Liver (tissue), 9 donors: ENCODE measurements around the gene FAM181A. TPM values are rescaled to one million over a fixed set of nuclear protein-coding genes. Genes with fewer than 3 reads are reported as not detected.

Experiments used
- DNase-seq: peaks from one replicate; pipeline ENCODE4 v3.0.0-alpha.2; 2017; ENCODE audit warnings: low spot score
- H3K27ac ChIP-seq, 2 donors: one replicate each; pipeline ENCODE4 v1.7.0; 2013; ENCODE audit warnings: inconsistent platforms in 2 of 2, low read length in 2 of 2, control low read depth in 1 of 2, low read depth in 1 of 2, mild to moderate bottlenecking in 1 of 2
- H3K27me3 ChIP-seq, 4 donors: one replicate each; pipeline versions ENCODE4 v1.6.1 to v1.7.0; 2013; ENCODE audit warnings: low read length in 3 of 4, inconsistent platforms in 1 of 4, mild to moderate bottlenecking in 1 of 4, moderate library complexity in 1 of 4; ENCODE audit not compliant: control insufficient read depth in 4 of 4, insufficient read depth in 4 of 4
- H3K36me3 ChIP-seq, 4 donors: one replicate each; pipeline versions ENCODE4 v1.6.1 to v1.7.0; 2013; ENCODE audit warnings: low read length in 3 of 4, mild to moderate bottlenecking in 3 of 4, low read depth in 1 of 4, moderate library complexity in 1 of 4; ENCODE audit not compliant: control insufficient read depth in 4 of 4, insufficient read depth in 3 of 4
- H3K4me1 ChIP-seq, 4 donors: one replicate each; pipeline versions ENCODE4 v1.6.1 to v1.7.0; 2013; ENCODE audit warnings: low read length in 3 of 4, mild to moderate bottlenecking in 3 of 4, moderate library complexity in 1 of 4; ENCODE audit not compliant: control insufficient read depth in 4 of 4, insufficient read depth in 4 of 4
- H3K4me3 ChIP-seq, 3 donors: one replicate each; pipeline versions ENCODE4 v1.6.1 to v1.7.0; 2013; ENCODE audit warnings: low read length in 3 of 3, control low read depth in 1 of 3, low read depth in 1 of 3, mild to moderate bottlenecking in 1 of 3
- H3K9ac ChIP-seq, 2 donors: one replicate each; pipeline ENCODE4 v1.7.0; 2013; ENCODE audit warnings: low read length in 2 of 2, mild to moderate bottlenecking in 2 of 2, moderate library complexity in 2 of 2, control low read depth in 1 of 2, low read depth in 1 of 2
- H3K9me3 ChIP-seq, 4 donors: one replicate each; pipeline versions ENCODE4 v1.6.1 to v1.7.0; 2013; ENCODE audit warnings: low read length in 3 of 4; ENCODE audit not compliant: control insufficient read depth in 4 of 4
- ATF3 ChIP-seq: IDR thresholded peaks from 2 replicates; pipeline ENCODE4 v1.6.1; 2016; ENCODE audit warnings: antibody characterized with exemption
- FOXA2 ChIP-seq: IDR thresholded peaks from 2 replicates; pipeline ENCODE4 v1.6.1; 2016; ENCODE audit warnings: antibody characterized with exemption
- GABPA ChIP-seq, 2 donors: IDR thresholded peaks in 1 of 2; conservative IDR thresholded peaks in 1 of 2; 2 replicates each; pipeline ENCODE4 v1.6.1; 2016; ENCODE audit warnings: antibody characterized with exemption in 2 of 2, mild to moderate bottlenecking in 1 of 2, moderate library complexity in 1 of 2
- HNF4G ChIP-seq: IDR thresholded peaks from 2 replicates; pipeline ENCODE4 v1.6.1; 2016; ENCODE audit warnings: antibody characterized with exemption
- NR2F2 ChIP-seq: IDR thresholded peaks from 2 replicates; pipeline ENCODE4 v1.6.1; 2016; ENCODE audit warnings: antibody characterized with exemption
- RAD21 ChIP-seq, 2 donors: IDR thresholded peaks; 2 replicates each; pipeline ENCODE4 v1.6.1; 2016; ENCODE audit warnings: antibody characterized with exemption in 2 of 2, mild to moderate bottlenecking in 2 of 2
- SP1 ChIP-seq: IDR thresholded peaks from 2 replicates; pipeline ENCODE4 v1.6.1; 2018; ENCODE audit warnings: antibody characterized with exemption, mild to moderate bottlenecking
- TAF1 ChIP-seq: conservative IDR thresholded peaks from 2 replicates; pipeline ENCODE4 v1.6.1; 2016; ENCODE audit warnings: antibody characterized with exemption, mild to moderate bottlenecking
- YY1 ChIP-seq: IDR thresholded peaks from 2 replicates; pipeline ENCODE4 v1.6.1; 2016; ENCODE audit warnings: antibody characterized with exemption, mild to moderate bottlenecking
- WGBS: extraction: QIAGEN DNeasy Blood & Tissue Kit; methylation state at CpG from one replicate; pipeline ENCODE4 v1.1.7; 2013; 5-methylcytosine and 5-hydroxymethylcytosine counted together
- polyA plus RNA-seq, 2 donors: library from polyadenylated mRNA; stranded (reverse) in 1 of 2; unstranded in 1 of 2; fragments of 200-250 nt in 1 of 2; fragments of >200 nt in 1 of 2; fragmentation: Nextera tagmentation in 1 of 2; extraction: Ambion mirVana in 1 of 2; gene quantifications; one replicate each; pipeline versions ENCODE4 v1.2.1 to v1.2.3, GENCODE V29; 2013 to 2015
- total RNA-seq, 2 donors: library from RNA; depleted of rRNA; stranded (reverse); fragments of >200 nt; gene quantifications; one replicate each; pipeline ENCODE4 v1.2.3, GENCODE V29; 2014
- TF ChIP-seq, protein P1 (sequence below): fragments of 150-350 bp; IDR thresholded peaks from 2 replicates; pipeline ENCODE4 v1.5.1; 2017; ENCODE audit warnings: improper control_type of control experiment, low read depth, low read length; ENCODE audit not compliant: missing input control
- TF ChIP-seq, protein P2 (sequence below): IDR thresholded peaks from 2 replicates; pipeline ENCODE4 v1.6.1; 2016; ENCODE audit warnings: antibody characterized with exemption, mild to moderate bottlenecking
- TF ChIP-seq, protein P3 (sequence below): IDR thresholded peaks from 2 replicates; pipeline ENCODE4 v1.6.1; 2016; ENCODE audit warnings: antibody characterized with exemption
- donor health status: healthy.
- donor health status: healthy.
- donor health status: healthy.
- donor health status: healthy.
- donor health status: healthy.

The FAM181A gene
- total and polyA plus RNA-seq, 4 donors, result not detected

- H3K4me3 ChIP-seq, result no peak overlapping the region
- H3K4me1 ChIP-seq, result peaks cover 0 to 6% (median 2%) of the 10 kb centered on the region in 4 donors
- no peak overlapping the region for H3K27ac ChIP-seq
- DNase-seq, result no peak
- H3K9me3 ChIP-seq, result no peaks in the 10 kb centered on the region
- TF ChIP-seq ATF3 (no peak), TAF1 (no peak), YY1 (no peak), GABPA (IDR thresholded peaks at IDR 0.05 in 1 of 2, conservative IDR thresholded peaks at IDR 0.05 in 1 of 2) (no peak), HNF4G (no peak), SP1 (no peak), NR2F2 (no peak), RAD21 (IDR thresholded peaks at IDR 0.05) (no peak)
- TF ChIP-seq, protein P1, sequence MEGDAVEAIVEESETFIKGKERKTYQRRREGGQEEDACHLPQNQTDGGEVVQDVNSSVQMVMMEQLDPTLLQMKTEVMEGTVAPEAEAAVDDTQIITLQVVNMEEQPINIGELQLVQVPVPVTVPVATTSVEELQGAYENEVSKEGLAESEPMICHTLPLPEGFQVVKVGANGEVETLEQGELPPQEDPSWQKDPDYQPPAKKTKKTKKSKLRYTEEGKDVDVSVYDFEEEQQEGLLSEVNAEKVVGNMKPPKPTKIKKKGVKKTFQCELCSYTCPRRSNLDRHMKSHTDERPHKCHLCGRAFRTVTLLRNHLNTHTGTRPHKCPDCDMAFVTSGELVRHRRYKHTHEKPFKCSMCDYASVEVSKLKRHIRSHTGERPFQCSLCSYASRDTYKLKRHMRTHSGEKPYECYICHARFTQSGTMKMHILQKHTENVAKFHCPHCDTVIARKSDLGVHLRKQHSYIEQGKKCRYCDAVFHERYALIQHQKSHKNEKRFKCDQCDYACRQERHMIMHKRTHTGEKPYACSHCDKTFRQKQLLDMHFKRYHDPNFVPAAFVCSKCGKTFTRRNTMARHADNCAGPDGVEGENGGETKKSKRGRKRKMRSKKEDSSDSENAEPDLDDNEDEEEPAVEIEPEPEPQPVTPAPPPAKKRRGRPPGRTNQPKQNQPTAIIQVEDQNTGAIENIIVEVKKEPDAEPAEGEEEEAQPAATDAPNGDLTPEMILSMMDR, result no peak
- 69% methylated on average over 9 of the region's 9 CpGs for WGBS
- H3K27me3 ChIP-seq, result no peaks in the 10 kb centered on the region
- H3K36me3 ChIP-seq, result no peaks in the 10 kb centered on the region
- H3K9ac ChIP-seq, result no peak overlapping the region
These were observed 48.8 kb downstream of the FAM181A start for GRCh38 chr14:93975791-93976476.

DNA sequence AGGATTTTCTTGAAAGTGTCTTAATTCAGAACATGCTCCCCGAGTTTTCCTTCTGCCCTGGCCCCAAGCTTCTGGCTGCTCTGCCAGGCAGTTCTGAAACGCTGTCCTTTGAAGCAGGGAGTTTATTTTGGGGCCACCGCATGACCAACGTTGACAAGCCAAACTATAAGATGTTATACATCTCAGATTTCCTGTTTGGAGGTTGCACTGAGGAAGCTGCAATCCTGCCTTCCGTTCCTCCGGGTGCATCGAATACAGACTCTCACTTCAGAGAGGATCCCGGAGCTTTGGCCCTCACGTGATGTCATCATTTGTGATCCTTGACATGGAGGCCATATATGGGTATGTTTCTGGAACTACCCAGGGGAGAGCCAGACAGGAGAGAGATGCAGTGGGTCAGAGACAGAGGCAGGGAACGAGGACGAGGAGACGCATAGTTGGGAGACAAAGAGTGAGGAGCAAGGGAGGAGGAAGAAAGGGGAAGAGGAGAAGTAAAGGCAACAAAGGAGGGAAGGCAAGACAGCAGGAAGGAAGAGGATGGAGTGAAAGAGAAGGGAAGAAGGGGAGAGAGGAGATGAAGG lies 49.4 kb downstream of the FAM181A start, which contains the start of gene ASB2:
ASB2 (minus strand) TSS at position 94 of the 581 bp plus-strand sequence. CDS start 12,031 bp downstream, outside the sequence.
- 48% methylated on average over 12 of the region's 12 CpGs for WGBS
- no peaks in the 10 kb centered on the region for H3K27me3 ChIP-seq
- no peaks in the 10 kb centered on the region for H3K36me3 ChIP-seq
- no peak within 1 kb of the TSS for H3K4me3 ChIP-seq
- no peak within 1 kb of the TSS for H3K27ac ChIP-seq
- no peaks in the 10 kb centered on the region for H3K9me3 ChIP-seq
- H3K9ac ChIP-seq, result no peak within 1 kb of the TSS
- H3K4me1 ChIP-seq, result no peaks in the 10 kb centered on the region
- TF ChIP-seq, protein P2, sequence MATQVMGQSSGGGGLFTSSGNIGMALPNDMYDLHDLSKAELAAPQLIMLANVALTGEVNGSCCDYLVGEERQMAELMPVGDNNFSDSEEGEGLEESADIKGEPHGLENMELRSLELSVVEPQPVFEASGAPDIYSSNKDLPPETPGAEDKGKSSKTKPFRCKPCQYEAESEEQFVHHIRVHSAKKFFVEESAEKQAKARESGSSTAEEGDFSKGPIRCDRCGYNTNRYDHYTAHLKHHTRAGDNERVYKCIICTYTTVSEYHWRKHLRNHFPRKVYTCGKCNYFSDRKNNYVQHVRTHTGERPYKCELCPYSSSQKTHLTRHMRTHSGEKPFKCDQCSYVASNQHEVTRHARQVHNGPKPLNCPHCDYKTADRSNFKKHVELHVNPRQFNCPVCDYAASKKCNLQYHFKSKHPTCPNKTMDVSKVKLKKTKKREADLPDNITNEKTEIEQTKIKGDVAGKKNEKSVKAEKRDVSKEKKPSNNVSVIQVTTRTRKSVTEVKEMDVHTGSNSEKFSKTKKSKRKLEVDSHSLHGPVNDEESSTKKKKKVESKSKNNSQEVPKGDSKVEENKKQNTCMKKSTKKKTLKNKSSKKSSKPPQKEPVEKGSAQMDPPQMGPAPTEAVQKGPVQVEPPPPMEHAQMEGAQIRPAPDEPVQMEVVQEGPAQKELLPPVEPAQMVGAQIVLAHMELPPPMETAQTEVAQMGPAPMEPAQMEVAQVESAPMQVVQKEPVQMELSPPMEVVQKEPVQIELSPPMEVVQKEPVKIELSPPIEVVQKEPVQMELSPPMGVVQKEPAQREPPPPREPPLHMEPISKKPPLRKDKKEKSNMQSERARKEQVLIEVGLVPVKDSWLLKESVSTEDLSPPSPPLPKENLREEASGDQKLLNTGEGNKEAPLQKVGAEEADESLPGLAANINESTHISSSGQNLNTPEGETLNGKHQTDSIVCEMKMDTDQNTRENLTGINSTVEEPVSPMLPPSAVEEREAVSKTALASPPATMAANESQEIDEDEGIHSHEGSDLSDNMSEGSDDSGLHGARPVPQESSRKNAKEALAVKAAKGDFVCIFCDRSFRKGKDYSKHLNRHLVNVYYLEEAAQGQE, result no peak
- TF ChIP-seq GABPA (IDR thresholded peaks at IDR 0.05 in 1 of 2, conservative IDR thresholded peaks at IDR 0.05 in 1 of 2) (no peak), NR2F2 (no peak), HNF4G (no peak), YY1 (no peak), FOXA2 (no peak)
- TF ChIP-seq, protein P3, sequence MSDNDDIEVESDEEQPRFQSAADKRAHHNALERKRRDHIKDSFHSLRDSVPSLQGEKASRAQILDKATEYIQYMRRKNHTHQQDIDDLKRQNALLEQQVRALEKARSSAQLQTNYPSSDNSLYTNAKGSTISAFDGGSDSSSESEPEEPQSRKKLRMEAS, result no peak
- no peak for DNase-seq
